Measurements from ENCODE around the gene CLEC17A. TPM values are rescaled to one million over a fixed set of nuclear protein-coding genes. Genes with fewer than 3 reads are reported as not detected.
"Not testable (repeated sequence)": the region's sequence is repeated elsewhere in the genome, so short reads cannot be mapped to it uniquely, and the experiment has no call there.

Gene CLEC17A
- polyA plus RNA-seq, 1 donor: 0.13 TPM

- H3K4me1 ChIP-seq (ENCODE audit: control insufficient read depth, insufficient read depth, low read length); H3K4me3 ChIP-seq (ENCODE audit: low read length); DNase-seq; H3K27ac ChIP-seq (ENCODE audit: low read length); H3K27me3 ChIP-seq (ENCODE audit: control insufficient read depth, insufficient read depth, low read length); H3K9me3 ChIP-seq (ENCODE audit: control insufficient read depth, low read depth, low read length); H3K36me3 ChIP-seq (ENCODE audit: control insufficient read depth, insufficient read depth, low read length): not testable (repeated sequence)
- WGBS (ENCODE audit: insufficient coverage, low lambda C conversion rate): 90% methylated on average over 2 of the region's 14 CpGs
These were observed 30.7 kb downstream of the CLEC17A start for GRCh38 chr19:14613399-14614098.

- no peak for DNase-seq
- no CpG with 5 or more reads among the region's 4 CpGs for WGBS (ENCODE audit: insufficient coverage, low lambda C conversion rate)
- H3K36me3 ChIP-seq (ENCODE audit: control insufficient read depth, insufficient read depth, low read length): no peaks in the 10 kb centered on the region
- no peak overlapping the region for H3K4me3 ChIP-seq (ENCODE audit: low read length)
- H3K27ac ChIP-seq (ENCODE audit: low read length): no peak overlapping the region
- no peaks in the 10 kb centered on the region for H3K27me3 ChIP-seq (ENCODE audit: control insufficient read depth, insufficient read depth, low read length)
- no peaks in the 10 kb centered on the region for H3K9me3 ChIP-seq (ENCODE audit: control insufficient read depth, low read depth, low read length)
- no peaks in the 10 kb centered on the region for H3K4me1 ChIP-seq (ENCODE audit: control insufficient read depth, insufficient read depth, low read length)
These were observed 31.2 kb downstream of the CLEC17A start for GRCh38 chr19:14614099-14614412.

GRCh38 chr19:14615623-14616022 lies 32.7 kb downstream of the CLEC17A start:
- WGBS (ENCODE audit: insufficient coverage, low lambda C conversion rate): no CpG with 5 or more reads among the region's 8 CpGs

GRCh38 chr19:14616407-14616806 lies 33.5 kb downstream of the CLEC17A start:
- no peaks in the 10 kb centered on the region for H3K9me3 ChIP-seq (ENCODE audit: control insufficient read depth, low read depth, low read length)
- 83% methylated on average over 1 of the region's 3 CpGs for WGBS (ENCODE audit: insufficient coverage, low lambda C conversion rate)
- H3K36me3 ChIP-seq (ENCODE audit: control insufficient read depth, insufficient read depth, low read length): no peaks in the 10 kb centered on the region
- no peaks in the 10 kb centered on the region for H3K4me1 ChIP-seq (ENCODE audit: control insufficient read depth, insufficient read depth, low read length)
- H3K4me3 ChIP-seq (ENCODE audit: low read length): no peak overlapping the region
- DNase-seq: no peak
- H3K27me3 ChIP-seq (ENCODE audit: control insufficient read depth, insufficient read depth, low read length): no peaks in the 10 kb centered on the region
- no peak overlapping the region for H3K27ac ChIP-seq (ENCODE audit: low read length)

More at GRCh38 chr19:14615623-14616022, 32.7 kb downstream of the CLEC17A start:
- no peaks in the 10 kb centered on the region for H3K9me3 ChIP-seq (ENCODE audit: control insufficient read depth, low read depth, low read length)
- H3K4me1 ChIP-seq (ENCODE audit: control insufficient read depth, insufficient read depth, low read length): no peaks in the 10 kb centered on the region
- no peak overlapping the region for H3K27ac ChIP-seq (ENCODE audit: low read length)
- no peak overlapping the region for H3K4me3 ChIP-seq (ENCODE audit: low read length)
- H3K36me3 ChIP-seq (ENCODE audit: control insufficient read depth, insufficient read depth, low read length): no peaks in the 10 kb centered on the region
- DNase-seq: no peak
- no peaks in the 10 kb centered on the region for H3K27me3 ChIP-seq (ENCODE audit: control insufficient read depth, insufficient read depth, low read length)

GRCh38 chr19:14619404-14619803 lies 36.5 kb downstream of the CLEC17A start:
- H3K36me3 ChIP-seq (ENCODE audit: control insufficient read depth, insufficient read depth, low read length): no peaks in the 10 kb centered on the region
- no peak for DNase-seq
- H3K4me1 ChIP-seq (ENCODE audit: control insufficient read depth, insufficient read depth, low read length): no peaks in the 10 kb centered on the region
- no peaks in the 10 kb centered on the region for H3K27me3 ChIP-seq (ENCODE audit: control insufficient read depth, insufficient read depth, low read length)
- H3K27ac ChIP-seq (ENCODE audit: low read length): no peak overlapping the region
- H3K9me3 ChIP-seq (ENCODE audit: control insufficient read depth, low read depth, low read length): no peaks in the 10 kb centered on the region
- no peak overlapping the region for H3K4me3 ChIP-seq (ENCODE audit: low read length)

- H3K4me1 ChIP-seq (ENCODE audit: control insufficient read depth, insufficient read depth, low read length); H3K36me3 ChIP-seq (ENCODE audit: control insufficient read depth, insufficient read depth, low read length); DNase-seq; H3K9me3 ChIP-seq (ENCODE audit: control insufficient read depth, low read depth, low read length); H3K4me3 ChIP-seq (ENCODE audit: low read length); H3K27me3 ChIP-seq (ENCODE audit: control insufficient read depth, insufficient read depth, low read length); H3K27ac ChIP-seq (ENCODE audit: low read length): not testable (repeated sequence)
- no CpG with 5 or more reads among the region's 6 CpGs for WGBS (ENCODE audit: insufficient coverage, low lambda C conversion rate)
These were observed 41.6 kb downstream of the CLEC17A start for GRCh38 chr19:14624491-14624890.

GRCh38 chr19:14629557-14629956 lies 46.7 kb downstream of the CLEC17A start:
- Histone ChIP-seq H3K9me3 (ENCODE audit: control insufficient read depth, low read depth, low read length) (no peaks in the 10 kb centered on the region), H3K27me3 (ENCODE audit: control insufficient read depth, insufficient read depth, low read length) (no peaks in the 10 kb centered on the region), H3K27ac (ENCODE audit: low read length) (no peak overlapping the region), H3K4me3 (ENCODE audit: low read length) (no peak overlapping the region), H3K4me1 (ENCODE audit: control insufficient read depth, insufficient read depth, low read length) (no peaks in the 10 kb centered on the region), H3K36me3 (ENCODE audit: control insufficient read depth, insufficient read depth, low read length) (no peaks in the 10 kb centered on the region)
- DNase-seq: no peak
- WGBS (ENCODE audit: insufficient coverage, low lambda C conversion rate): 83% methylated on average over 1 of the region's 1 CpG

GRCh38 chr19:14632286-14632685 lies 49.4 kb downstream of the CLEC17A start:
- WGBS (ENCODE audit: insufficient coverage, low lambda C conversion rate): 0% methylated on average over 1 of the region's 1 CpG
- H3K27me3 ChIP-seq (ENCODE audit: control insufficient read depth, insufficient read depth, low read length): no peaks in the 10 kb centered on the region
- no peak overlapping the region for H3K4me3 ChIP-seq (ENCODE audit: low read length)
- no peaks in the 10 kb centered on the region for H3K36me3 ChIP-seq (ENCODE audit: control insufficient read depth, insufficient read depth, low read length)
- H3K27ac ChIP-seq (ENCODE audit: low read length): no peak overlapping the region
- no peaks in the 10 kb centered on the region for H3K9me3 ChIP-seq (ENCODE audit: control insufficient read depth, low read depth, low read length)
- no peak for DNase-seq
- no peaks in the 10 kb centered on the region for H3K4me1 ChIP-seq (ENCODE audit: control insufficient read depth, insufficient read depth, low read length)

GRCh38 chr19:14639536-14640277 lies 56.8 kb downstream of the CLEC17A start:
- Histone ChIP-seq H3K9me3 (ENCODE audit: control insufficient read depth, low read depth, low read length) (no peaks in the 10 kb centered on the region), H3K36me3 (ENCODE audit: control insufficient read depth, insufficient read depth, low read length) (no peaks in the 10 kb centered on the region), H3K27me3 (ENCODE audit: control insufficient read depth, insufficient read depth, low read length) (no peaks in the 10 kb centered on the region), H3K4me1 (ENCODE audit: control insufficient read depth, insufficient read depth, low read length) (no peaks in the 10 kb centered on the region), H3K4me3 (ENCODE audit: low read length) (no peak overlapping the region), H3K27ac (ENCODE audit: low read length) (no peak overlapping the region)
- no peak for DNase-seq
- 68% methylated on average over 2 of the region's 4 CpGs for WGBS (ENCODE audit: insufficient coverage, low lambda C conversion rate)

- H3K27ac ChIP-seq (ENCODE audit: low read length): no peak overlapping the region
- H3K9me3 ChIP-seq (ENCODE audit: control insufficient read depth, low read depth, low read length): no peaks in the 10 kb centered on the region
- H3K27me3 ChIP-seq (ENCODE audit: control insufficient read depth, insufficient read depth, low read length): no peaks in the 10 kb centered on the region
- no peaks in the 10 kb centered on the region for H3K4me1 ChIP-seq (ENCODE audit: control insufficient read depth, insufficient read depth, low read length)
- no peak for DNase-seq
- H3K36me3 ChIP-seq (ENCODE audit: control insufficient read depth, insufficient read depth, low read length): no peaks in the 10 kb centered on the region
- 100% methylated on average over 2 of the region's 2 CpGs for WGBS (ENCODE audit: insufficient coverage, low lambda C conversion rate)
- H3K4me3 ChIP-seq (ENCODE audit: low read length): no peak overlapping the region
These were observed 65.6 kb downstream of the CLEC17A start for GRCh38 chr19:14648506-14648905.

- H3K27ac ChIP-seq (ENCODE audit: low read length): no peak overlapping the region
- no peaks in the 10 kb centered on the region for H3K27me3 ChIP-seq (ENCODE audit: control insufficient read depth, insufficient read depth, low read length)
- no peaks in the 10 kb centered on the region for H3K36me3 ChIP-seq (ENCODE audit: control insufficient read depth, insufficient read depth, low read length)
- H3K4me3 ChIP-seq (ENCODE audit: low read length): no peak overlapping the region
- no peaks in the 10 kb centered on the region for H3K9me3 ChIP-seq (ENCODE audit: control insufficient read depth, low read depth, low read length)
- WGBS (ENCODE audit: insufficient coverage, low lambda C conversion rate): 82% methylated on average over 4 of the region's 4 CpGs
- no peaks in the 10 kb centered on the region for H3K4me1 ChIP-seq (ENCODE audit: control insufficient read depth, insufficient read depth, low read length)
- DNase-seq: no peak
These were observed 66.1 kb downstream of the CLEC17A start for GRCh38 chr19:14649020-14649419.

Measured in large intestine (tissue), 3 donors.